Erythroblast (primary cell): ENCODE results near the gene LHPP.

Experiments used
- GATA1 ChIP-seq: IDR thresholded peaks from 2 replicates; pipeline ENCODE4 v1.6.1; 2011; ENCODE audit warnings: low read depth, mild to moderate bottlenecking, control low read depth, low read length, moderate library complexity
- POLR2A ChIP-seq: IDR thresholded peaks from 2 replicates; pipeline ENCODE4 v1.6.1; 2011; ENCODE audit warnings: mild to moderate bottlenecking, low read length

DNA sequence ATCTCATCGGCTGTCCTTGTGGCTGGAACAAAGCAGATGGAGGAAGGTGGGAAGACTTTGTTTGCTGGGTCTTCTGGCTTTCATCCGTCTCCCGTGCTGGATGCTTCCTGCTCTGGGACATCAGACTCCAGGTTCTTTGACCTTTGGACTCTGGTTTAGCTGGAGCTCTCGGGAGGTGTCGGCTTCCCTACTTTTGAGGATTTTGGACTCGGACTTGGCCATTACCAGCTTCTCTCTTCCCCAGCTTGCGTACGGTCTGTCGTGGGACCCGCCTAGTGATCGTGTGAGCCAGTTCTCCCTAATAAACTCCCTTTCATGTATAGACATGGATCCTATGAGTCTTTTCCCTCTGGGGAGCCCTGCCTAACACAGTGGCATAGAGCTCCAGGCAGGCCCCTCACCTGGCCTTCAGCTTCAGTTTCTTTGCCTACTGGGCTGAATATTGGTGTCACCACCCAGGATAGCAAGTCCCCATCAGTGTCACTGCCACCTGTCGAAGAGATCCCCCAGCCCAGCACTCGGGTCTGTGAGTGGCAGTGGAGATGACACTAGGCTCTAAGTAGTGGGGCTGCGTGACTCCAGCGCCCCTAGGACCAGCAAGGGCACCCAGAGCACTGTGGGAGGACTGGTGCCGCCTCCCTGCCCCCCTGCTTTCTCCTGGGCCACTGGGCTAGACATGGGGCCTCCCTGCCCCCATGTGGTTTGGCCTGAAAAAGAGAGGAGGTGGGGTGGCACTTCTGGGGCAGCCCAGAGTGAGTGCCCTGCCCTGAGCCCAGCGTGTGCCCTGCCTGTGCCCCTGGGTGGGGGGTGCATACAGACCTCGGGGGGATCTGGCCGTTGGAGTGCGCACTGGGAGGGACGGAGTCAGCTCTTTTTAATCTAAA lies 135.6 kb downstream of the LHPP start:
- TF ChIP-seq POLR2A (no peak), GATA1 (no peak)
